22Rv1 (cell line): ENCODE measurements around the gene IL32.

Experiments
- ZFX ChIP-seq: fragments of 450-650 bp; IDR thresholded peaks from 2 replicates; pipeline ENCODE4 v1.6.1; 2017; ENCODE audit warnings: antibody characterized with exemption, borderline replicate concordance
- TF ChIP-seq, protein P1 (sequence below): fragments of 450-650 bp; IDR thresholded peaks from 2 replicates; pipeline ENCODE4 v1.5.1; 2017; ENCODE audit warnings: mild to moderate bottlenecking

- TF ChIP-seq, protein P1, sequence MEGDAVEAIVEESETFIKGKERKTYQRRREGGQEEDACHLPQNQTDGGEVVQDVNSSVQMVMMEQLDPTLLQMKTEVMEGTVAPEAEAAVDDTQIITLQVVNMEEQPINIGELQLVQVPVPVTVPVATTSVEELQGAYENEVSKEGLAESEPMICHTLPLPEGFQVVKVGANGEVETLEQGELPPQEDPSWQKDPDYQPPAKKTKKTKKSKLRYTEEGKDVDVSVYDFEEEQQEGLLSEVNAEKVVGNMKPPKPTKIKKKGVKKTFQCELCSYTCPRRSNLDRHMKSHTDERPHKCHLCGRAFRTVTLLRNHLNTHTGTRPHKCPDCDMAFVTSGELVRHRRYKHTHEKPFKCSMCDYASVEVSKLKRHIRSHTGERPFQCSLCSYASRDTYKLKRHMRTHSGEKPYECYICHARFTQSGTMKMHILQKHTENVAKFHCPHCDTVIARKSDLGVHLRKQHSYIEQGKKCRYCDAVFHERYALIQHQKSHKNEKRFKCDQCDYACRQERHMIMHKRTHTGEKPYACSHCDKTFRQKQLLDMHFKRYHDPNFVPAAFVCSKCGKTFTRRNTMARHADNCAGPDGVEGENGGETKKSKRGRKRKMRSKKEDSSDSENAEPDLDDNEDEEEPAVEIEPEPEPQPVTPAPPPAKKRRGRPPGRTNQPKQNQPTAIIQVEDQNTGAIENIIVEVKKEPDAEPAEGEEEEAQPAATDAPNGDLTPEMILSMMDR, result no peak
- TF ChIP-seq ZFX, result no peak
Measured at GRCh38 chr16:3099395-3099731, 33.9 kb downstream of the IL32 start.
